Measurements from ENCODE around the gene GTF3A.

GTF3A gene

GRCh38 chr13:27455331-27455855 is 31.0 kb downstream of the GTF3A start:
- H3K27me3 ChIP-seq (replicated peaks) = no peaks in the 10 kb centered on the region
- peak overlapping the region; percentile 22 for H3K4me3 ChIP-seq (ENCODE audit: low read depth, low read length)
- no peak for DNase-seq
- H3K27ac ChIP-seq = no peak overlapping the region
- no peaks in the 10 kb centered on the region for H3K36me3 ChIP-seq (replicated peaks)
- no peak for TF ChIP-seq CTCF (IDR thresholded peaks at IDR 0.05; ENCODE audit: low read depth, low read length, missing control alignments)
- in situ Hi-C loops (cut with HindIII; ENCODE audit: low pct_ligation_motif_present, low sequenced_read_pairs) = no loop called here

GRCh38 chr13:27461940-27462584 is 37.6 kb downstream of the GTF3A start:
- Histone ChIP-seq H3K27ac (no peak overlapping the region), H3K27me3 (replicated peaks) (no peaks in the 10 kb centered on the region), H3K4me3 (ENCODE audit: low read depth, low read length) (no peak overlapping the region), H3K36me3 (replicated peaks) (no peaks in the 10 kb centered on the region)
- in situ Hi-C loops (cut with HindIII; ENCODE audit: low pct_ligation_motif_present, low sequenced_read_pairs) = no loop called here
- TF ChIP-seq CTCF (IDR thresholded peaks at IDR 0.05; ENCODE audit: low read depth, low read length, missing control alignments) = no peak
- no peak for DNase-seq

GRCh38 chr13:27463500-27463899 is 39.1 kb downstream of the GTF3A start:
- Histone ChIP-seq H3K36me3 (replicated peaks) (no peaks in the 10 kb centered on the region), H3K27me3 (replicated peaks) (no peaks in the 10 kb centered on the region), H3K27ac (no peak overlapping the region), H3K4me3 (ENCODE audit: low read depth, low read length) (no peak overlapping the region)
- DNase-seq = no peak
- in situ Hi-C loops (cut with HindIII; ENCODE audit: low pct_ligation_motif_present, low sequenced_read_pairs) = no loop called here
- TF ChIP-seq CTCF (IDR thresholded peaks at IDR 0.05; ENCODE audit: low read depth, low read length, missing control alignments) = no peak

GRCh38 chr13:27465611-27466010 is 41.2 kb downstream of the GTF3A start:
- H3K27me3 ChIP-seq (replicated peaks) = no peaks in the 10 kb centered on the region
- no peak overlapping the region for H3K27ac ChIP-seq
- no peak for TF ChIP-seq CTCF (IDR thresholded peaks at IDR 0.05; ENCODE audit: low read depth, low read length, missing control alignments)
- DNase-seq = no peak
- in situ Hi-C loops (cut with HindIII; ENCODE audit: low pct_ligation_motif_present, low sequenced_read_pairs) = no loop called here
- no peaks in the 10 kb centered on the region for H3K36me3 ChIP-seq (replicated peaks)
- H3K4me3 ChIP-seq (ENCODE audit: low read depth, low read length) = no peak overlapping the region

- H3K36me3 ChIP-seq (replicated peaks) = no peaks in the 10 kb centered on the region
- H3K27me3 ChIP-seq (replicated peaks) = no peaks in the 10 kb centered on the region
- H3K4me3 ChIP-seq (ENCODE audit: low read depth, low read length) = no peak overlapping the region
- in situ Hi-C loops (cut with HindIII; ENCODE audit: low pct_ligation_motif_present, low sequenced_read_pairs) = no loop called here
- no peak for TF ChIP-seq CTCF (IDR thresholded peaks at IDR 0.05; ENCODE audit: low read depth, low read length, missing control alignments)
- H3K27ac ChIP-seq = no peak overlapping the region
- no peak for DNase-seq
Measured at GRCh38 chr13:27466513-27466912, 42.1 kb downstream of the GTF3A start.
